ENCODE data around the gene PROM1.

Gene PROM1

DNA sequence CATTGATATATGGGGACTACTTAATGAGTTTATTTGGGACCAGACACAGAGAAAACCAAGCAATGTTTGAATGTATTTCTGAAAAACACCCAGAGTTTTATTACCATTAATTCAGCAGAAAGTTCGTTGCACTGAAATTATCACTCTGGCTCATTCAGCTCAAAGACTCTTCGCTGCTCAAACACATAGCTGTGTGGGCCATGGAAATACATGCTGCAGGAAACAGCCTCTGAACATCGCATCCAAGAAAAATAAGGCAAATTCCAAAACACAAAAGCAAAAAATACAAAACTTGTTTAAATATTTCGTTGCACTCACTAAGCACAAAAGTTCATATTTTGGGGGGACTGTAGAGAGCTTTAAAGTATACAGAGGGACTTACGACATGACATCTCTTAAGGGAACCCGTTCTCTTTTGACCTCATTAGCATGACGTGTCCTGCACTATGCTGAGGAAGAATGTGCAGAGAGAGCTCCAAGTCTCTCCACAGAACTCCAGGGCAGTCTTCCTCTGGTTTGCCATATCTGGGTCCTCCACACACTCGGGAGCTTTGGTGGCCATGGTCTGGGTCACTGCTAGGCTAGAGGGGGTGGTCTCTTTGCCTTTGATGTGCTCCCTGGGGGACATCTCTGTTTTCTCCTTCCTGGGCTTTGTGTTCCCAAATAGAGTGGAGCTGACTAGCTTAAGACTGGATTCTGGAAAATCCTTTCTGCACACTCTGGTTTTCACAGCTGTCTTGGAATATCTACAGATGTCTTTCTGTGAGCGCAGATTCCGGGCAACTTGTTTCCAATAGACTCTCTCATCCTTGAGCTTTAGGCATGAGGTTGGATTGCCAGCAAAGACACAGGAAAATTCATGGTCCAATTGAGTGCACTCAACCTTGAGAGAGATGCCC, 148.1 kb downstream of the PROM1 start:
- DNase-seq = no peak

DNA sequence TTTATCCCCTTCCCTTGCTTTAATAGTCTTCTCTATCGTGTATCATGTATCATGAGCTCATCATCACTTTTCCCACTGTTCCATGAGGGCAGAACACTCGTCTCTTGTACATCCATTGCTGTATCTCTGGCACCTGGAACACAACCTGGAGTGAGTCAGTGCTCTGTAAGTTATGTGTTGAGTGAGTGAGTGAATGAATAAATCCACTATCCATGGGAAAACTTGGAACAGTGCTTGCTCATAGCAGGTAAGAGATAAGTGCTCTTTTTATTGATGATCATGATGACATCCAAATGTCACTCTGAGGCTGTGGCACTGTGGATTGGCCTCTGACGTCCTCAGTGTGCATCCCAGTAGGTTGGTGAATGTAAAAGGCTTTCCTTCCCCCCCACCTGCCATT, 149.6 kb downstream of the PROM1 start:
- no peak for DNase-seq

DNA sequence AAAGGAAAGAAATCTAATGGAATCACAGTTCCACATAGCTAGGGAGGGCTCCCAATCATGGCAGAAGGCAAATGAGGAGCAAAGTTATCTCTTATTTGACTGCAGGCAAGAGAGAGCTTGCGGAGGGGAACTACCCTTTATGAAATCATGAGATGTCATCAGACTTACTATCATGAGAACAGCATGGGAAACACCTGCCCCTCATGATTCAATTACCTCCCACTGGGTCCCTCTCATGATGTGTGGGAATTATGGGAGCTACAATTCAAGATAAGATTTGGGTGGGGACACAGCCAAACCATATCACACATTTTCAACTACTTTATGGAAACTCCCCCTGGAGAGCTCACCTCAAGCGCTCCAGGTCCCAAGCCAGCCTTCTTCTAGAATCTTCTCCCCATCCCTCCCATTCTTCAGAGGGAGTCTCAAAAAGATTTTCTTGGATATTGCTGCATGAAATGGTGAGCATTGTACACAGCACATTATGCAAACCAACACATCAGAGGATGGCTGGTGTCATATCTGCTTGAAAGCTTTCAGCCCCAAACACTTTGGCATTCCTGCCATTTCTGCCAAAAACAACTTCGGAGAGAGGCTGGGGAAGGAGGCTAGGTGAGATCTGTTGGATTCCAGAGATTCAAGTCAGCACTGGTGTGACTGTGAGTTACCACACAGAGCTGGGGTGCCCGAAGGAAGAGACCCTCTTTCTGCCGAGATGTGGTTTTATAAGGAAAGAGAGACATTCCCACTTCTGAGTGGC, 152.2 kb downstream of the PROM1 start:
- DNase-seq = no peak

GRCh38 chr4:15930314-15930713, 153.5 kb downstream of the PROM1 start:
- no peak for DNase-seq

DNA sequence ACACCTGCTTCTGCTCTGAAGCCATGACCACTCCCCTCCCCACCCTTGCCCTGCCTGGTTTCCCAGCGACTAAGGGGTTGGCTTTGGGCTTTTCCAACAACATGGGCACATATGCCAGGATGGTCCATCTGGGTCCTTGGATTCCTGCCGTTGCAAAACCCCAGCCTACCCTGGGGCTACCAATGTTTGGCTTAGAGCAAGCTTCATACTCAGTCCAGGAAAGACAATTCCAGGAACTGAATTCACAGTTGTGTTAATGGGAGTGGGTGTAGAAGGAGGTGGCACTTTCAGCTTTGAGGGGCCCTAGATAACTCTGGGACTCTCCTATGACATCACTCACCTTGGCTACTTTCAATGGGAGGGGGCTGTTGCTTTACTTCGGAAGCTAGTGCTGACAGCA, 154.3 kb downstream of the PROM1 start:
- no peak for DNase-seq

GRCh38 chr4:15928883-15929282, 154.9 kb downstream of the PROM1 start:
- DNase-seq = no peak

DNA sequence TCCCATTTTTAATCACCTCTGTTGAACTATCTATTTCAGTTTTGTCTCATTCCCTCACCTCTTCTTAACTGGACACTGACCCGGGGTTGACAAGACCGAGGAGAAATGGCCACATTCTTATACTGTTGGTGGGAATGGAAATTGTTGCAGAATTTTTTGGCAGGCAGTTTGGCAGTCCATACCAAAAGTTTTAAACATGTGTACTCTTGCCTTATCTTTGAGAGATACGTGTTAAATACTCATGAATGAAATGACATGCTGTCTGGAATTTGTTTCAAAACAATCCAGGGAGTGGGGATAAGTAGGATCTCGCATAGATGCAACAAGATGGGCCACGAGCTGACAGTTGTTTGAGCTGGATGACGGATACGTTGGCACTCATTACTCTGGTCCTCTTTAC, 157.3 kb downstream of the PROM1 start:
- DNase-seq = no peak

DNA sequence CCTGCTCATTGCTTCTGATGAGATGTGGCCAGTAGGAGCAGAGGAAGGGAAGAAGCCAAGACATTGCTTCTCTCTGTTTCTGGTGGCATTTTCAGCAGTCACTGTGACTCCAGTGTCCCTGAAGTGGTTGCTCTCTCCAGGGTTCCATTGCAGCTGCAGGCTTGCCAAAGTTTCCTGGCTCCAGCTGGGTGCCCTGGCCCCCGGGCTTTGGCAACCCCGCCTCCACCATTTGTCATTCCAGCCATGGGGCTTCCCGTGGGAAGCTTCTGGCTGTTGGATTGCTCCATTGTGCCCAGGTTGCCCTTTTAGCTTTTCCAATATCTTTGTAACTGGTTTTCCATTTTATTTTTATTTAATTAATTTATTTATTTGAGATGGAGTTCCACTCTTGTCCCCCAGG, 158.0 kb downstream of the PROM1 start:
- no peak for DNase-seq

DNA sequence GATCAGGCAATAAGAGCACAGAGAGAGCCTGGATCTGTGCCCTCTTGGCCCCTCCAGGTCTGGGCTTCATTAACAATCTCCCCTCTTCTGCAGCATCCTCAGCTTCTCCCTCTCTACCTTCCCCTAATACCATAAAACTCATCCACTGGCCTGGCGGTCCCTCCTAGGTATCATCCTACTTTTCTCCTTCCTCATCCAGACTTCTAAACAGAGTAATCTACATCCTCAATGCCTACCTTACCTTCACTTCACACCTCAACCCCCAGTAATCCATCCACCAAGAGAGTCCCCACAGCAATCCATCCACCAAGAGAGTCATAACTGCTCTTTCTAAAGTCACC, 162.3 kb downstream of the PROM1 start:
- DNase-seq = no peak

DNA sequence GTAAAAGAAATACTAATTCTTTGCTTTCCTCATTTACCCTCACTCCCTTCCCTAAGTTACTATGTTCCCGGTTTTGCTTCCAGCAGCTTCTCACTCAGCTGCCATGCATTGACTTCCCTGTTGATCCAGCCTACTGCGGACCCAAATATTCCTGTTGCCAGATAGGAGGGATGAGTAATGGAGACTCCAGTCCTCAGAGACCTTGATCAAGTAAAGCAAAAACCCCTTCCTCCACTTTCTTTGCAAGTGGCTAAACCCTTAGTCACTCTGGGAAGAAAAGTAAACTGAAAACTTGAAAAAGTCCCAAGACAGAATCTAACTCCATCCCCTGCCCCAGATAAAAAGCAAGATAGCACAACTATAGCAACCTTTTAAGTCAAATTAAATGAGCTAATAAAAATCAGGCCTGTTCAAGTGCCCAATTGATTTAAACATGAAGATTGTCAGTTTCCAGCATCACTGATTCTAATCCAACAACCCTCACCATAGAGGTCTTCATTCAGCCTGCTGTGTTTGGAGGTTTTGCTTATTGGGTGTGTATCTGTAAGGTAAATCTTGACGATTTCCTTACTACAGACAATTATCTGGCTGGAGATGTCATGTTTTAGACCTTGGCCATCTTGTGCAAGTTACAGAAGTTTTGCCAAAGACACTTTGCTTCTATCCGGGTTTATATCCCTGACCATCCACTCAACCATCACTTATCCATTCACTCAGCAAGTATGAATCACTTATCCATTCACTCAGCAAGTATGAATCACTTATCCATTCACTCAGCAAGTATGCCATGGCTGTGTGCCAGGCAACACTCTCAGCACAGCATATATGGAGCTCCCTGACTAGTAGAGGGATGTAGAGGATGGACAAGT, 162.9 kb downstream of the PROM1 start:
- no peak for DNase-seq

GRCh38 chr4:15918484-15919129, 165.2 kb downstream of the PROM1 start:
- DNase-seq = no peak

Measured in DMS 273 treated with DMSO at 0.1 percent for 48 hours (cell line).